ENCODE data around the gene ABHD17C.

ABHD17C gene

GRCh38 chr15:80732167-80732566 lies 37.1 kb downstream of the ABHD17C start:
- H3K27ac ChIP-seq (replicated peaks) = no peak overlapping the region
- no peak overlapping the region for H3K4me3 ChIP-seq (replicated peaks; ENCODE audit: insufficient read depth, low read length)
- H3K27me3 ChIP-seq (ENCODE audit: insufficient read depth, poor library complexity, severe bottlenecking) = no peaks in the 10 kb centered on the region
- no peak for DNase-seq (ENCODE audit: low read depth in 1 of 2, low spot score in 1 of 2)
- TF ChIP-seq, protein P1, sequence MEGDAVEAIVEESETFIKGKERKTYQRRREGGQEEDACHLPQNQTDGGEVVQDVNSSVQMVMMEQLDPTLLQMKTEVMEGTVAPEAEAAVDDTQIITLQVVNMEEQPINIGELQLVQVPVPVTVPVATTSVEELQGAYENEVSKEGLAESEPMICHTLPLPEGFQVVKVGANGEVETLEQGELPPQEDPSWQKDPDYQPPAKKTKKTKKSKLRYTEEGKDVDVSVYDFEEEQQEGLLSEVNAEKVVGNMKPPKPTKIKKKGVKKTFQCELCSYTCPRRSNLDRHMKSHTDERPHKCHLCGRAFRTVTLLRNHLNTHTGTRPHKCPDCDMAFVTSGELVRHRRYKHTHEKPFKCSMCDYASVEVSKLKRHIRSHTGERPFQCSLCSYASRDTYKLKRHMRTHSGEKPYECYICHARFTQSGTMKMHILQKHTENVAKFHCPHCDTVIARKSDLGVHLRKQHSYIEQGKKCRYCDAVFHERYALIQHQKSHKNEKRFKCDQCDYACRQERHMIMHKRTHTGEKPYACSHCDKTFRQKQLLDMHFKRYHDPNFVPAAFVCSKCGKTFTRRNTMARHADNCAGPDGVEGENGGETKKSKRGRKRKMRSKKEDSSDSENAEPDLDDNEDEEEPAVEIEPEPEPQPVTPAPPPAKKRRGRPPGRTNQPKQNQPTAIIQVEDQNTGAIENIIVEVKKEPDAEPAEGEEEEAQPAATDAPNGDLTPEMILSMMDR (IDR thresholded peaks at IDR 0.05; ENCODE audit: insufficient read depth, low read length) = no peak
- no peak for TF ChIP-seq POLR2AphosphoS5 (IDR thresholded peaks at IDR 0.05; ENCODE audit: low read depth)

- DNase-seq (ENCODE audit: low read depth in 1 of 2, low spot score in 1 of 2) = no peak
- Histone ChIP-seq H3K27ac (replicated peaks) (no peak overlapping the region), H3K27me3 (ENCODE audit: insufficient read depth, poor library complexity, severe bottlenecking) (no peaks in the 10 kb centered on the region), H3K4me3 (replicated peaks; ENCODE audit: insufficient read depth, low read length) (no peak overlapping the region)
- no peak for TF ChIP-seq SPI1 (IDR thresholded peaks at IDR 0.05; ENCODE audit: borderline replicate concordance, low read depth)
- TF ChIP-seq, protein P1 (IDR thresholded peaks at IDR 0.05; ENCODE audit: insufficient read depth, low read length) = no peak
- TF ChIP-seq, protein P2, sequence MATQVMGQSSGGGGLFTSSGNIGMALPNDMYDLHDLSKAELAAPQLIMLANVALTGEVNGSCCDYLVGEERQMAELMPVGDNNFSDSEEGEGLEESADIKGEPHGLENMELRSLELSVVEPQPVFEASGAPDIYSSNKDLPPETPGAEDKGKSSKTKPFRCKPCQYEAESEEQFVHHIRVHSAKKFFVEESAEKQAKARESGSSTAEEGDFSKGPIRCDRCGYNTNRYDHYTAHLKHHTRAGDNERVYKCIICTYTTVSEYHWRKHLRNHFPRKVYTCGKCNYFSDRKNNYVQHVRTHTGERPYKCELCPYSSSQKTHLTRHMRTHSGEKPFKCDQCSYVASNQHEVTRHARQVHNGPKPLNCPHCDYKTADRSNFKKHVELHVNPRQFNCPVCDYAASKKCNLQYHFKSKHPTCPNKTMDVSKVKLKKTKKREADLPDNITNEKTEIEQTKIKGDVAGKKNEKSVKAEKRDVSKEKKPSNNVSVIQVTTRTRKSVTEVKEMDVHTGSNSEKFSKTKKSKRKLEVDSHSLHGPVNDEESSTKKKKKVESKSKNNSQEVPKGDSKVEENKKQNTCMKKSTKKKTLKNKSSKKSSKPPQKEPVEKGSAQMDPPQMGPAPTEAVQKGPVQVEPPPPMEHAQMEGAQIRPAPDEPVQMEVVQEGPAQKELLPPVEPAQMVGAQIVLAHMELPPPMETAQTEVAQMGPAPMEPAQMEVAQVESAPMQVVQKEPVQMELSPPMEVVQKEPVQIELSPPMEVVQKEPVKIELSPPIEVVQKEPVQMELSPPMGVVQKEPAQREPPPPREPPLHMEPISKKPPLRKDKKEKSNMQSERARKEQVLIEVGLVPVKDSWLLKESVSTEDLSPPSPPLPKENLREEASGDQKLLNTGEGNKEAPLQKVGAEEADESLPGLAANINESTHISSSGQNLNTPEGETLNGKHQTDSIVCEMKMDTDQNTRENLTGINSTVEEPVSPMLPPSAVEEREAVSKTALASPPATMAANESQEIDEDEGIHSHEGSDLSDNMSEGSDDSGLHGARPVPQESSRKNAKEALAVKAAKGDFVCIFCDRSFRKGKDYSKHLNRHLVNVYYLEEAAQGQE (IDR thresholded peaks at IDR 0.05; ENCODE audit: insufficient replicate concordance, low read depth) = no peak
- no peak for TF ChIP-seq GABPA (IDR thresholded peaks at IDR 0.05; ENCODE audit: low read depth)
- no peak for TF ChIP-seq POLR2AphosphoS5 (IDR thresholded peaks at IDR 0.05; ENCODE audit: low read depth)
Measured at GRCh38 chr15:80732818-80733217, 37.7 kb downstream of the ABHD17C start.

DNA sequence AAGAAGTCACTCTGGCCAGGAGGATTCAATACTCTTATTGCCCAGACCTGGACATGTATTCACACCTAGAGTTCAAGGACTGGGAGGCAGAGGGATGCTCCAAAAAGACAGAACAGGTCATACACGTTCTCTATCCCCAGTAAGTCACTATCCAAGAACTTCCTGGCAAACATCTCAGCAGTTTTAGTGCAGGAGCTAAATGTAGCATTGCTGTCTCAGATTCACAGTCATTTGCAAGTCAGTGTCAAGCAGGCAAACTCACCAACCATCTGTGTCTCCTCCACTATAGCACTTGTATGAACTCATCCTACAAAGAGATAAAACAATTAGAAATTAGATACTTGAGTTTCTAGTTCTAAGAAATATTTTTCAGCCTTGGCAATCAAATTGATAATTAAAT lies 38.4 kb downstream of the ABHD17C start:
- Histone ChIP-seq H3K27me3 (ENCODE audit: insufficient read depth, poor library complexity, severe bottlenecking) (no peaks in the 10 kb centered on the region), H3K4me3 (replicated peaks; ENCODE audit: insufficient read depth, low read length) (no peak overlapping the region), H3K27ac (replicated peaks) (no peak overlapping the region)
- DNase-seq (ENCODE audit: low read depth in 1 of 2, low spot score in 1 of 2) = no peak
- TF ChIP-seq SPI1 (IDR thresholded peaks at IDR 0.05; ENCODE audit: borderline replicate concordance, low read depth) (no peak), POLR2AphosphoS5 (IDR thresholded peaks at IDR 0.05; ENCODE audit: low read depth) (no peak), GABPA (IDR thresholded peaks at IDR 0.05; ENCODE audit: low read depth) (no peak)
- TF ChIP-seq, protein P2 (IDR thresholded peaks at IDR 0.05; ENCODE audit: insufficient replicate concordance, low read depth) = no peak
- TF ChIP-seq, protein P1 (IDR thresholded peaks at IDR 0.05; ENCODE audit: insufficient read depth, low read length) = no peak

- Histone ChIP-seq H3K27me3 (ENCODE audit: insufficient read depth, poor library complexity, severe bottlenecking) (no peaks in the 10 kb centered on the region), H3K4me3 (replicated peaks; ENCODE audit: insufficient read depth, low read length) (no peak overlapping the region), H3K27ac (replicated peaks) (no peak overlapping the region)
- TF ChIP-seq POLR2AphosphoS5 (IDR thresholded peaks at IDR 0.05; ENCODE audit: low read depth) (no peak), SPI1 (IDR thresholded peaks at IDR 0.05; ENCODE audit: borderline replicate concordance, low read depth) (no peak), GABPA (IDR thresholded peaks at IDR 0.05; ENCODE audit: low read depth) (no peak)
- TF ChIP-seq, protein P2 (IDR thresholded peaks at IDR 0.05; ENCODE audit: insufficient replicate concordance, low read depth) = no peak
- TF ChIP-seq, protein P1 (IDR thresholded peaks at IDR 0.05; ENCODE audit: insufficient read depth, low read length) = no peak
- DNase-seq (ENCODE audit: low read depth in 1 of 2, low spot score in 1 of 2) = no peak
Measured at GRCh38 chr15:80735344-80735743, 40.2 kb downstream of the ABHD17C start.
